ENCODE measurements around the gene ZNF277.

DNA sequence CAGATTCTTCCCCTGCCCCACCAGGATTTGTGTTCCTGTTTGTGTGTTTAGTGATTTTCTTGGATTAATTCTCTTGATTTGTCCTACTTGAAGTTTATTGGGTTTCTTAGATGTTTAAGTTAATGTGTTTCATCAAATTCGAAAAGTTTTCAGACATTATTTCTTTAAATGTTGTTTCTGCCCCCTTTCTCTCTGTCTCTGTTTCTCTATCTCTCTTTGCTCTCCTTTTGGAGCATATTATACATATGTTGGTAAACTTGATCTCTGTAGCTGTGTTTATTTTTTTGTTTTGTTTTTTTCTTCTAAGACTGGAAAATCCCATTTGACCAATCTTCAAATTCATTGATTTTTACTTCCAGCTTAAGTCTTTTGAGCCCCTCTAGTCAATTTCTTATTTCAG lies 115.6 kb downstream of the ZNF277 start:
- TF ChIP-seq, protein P1, sequence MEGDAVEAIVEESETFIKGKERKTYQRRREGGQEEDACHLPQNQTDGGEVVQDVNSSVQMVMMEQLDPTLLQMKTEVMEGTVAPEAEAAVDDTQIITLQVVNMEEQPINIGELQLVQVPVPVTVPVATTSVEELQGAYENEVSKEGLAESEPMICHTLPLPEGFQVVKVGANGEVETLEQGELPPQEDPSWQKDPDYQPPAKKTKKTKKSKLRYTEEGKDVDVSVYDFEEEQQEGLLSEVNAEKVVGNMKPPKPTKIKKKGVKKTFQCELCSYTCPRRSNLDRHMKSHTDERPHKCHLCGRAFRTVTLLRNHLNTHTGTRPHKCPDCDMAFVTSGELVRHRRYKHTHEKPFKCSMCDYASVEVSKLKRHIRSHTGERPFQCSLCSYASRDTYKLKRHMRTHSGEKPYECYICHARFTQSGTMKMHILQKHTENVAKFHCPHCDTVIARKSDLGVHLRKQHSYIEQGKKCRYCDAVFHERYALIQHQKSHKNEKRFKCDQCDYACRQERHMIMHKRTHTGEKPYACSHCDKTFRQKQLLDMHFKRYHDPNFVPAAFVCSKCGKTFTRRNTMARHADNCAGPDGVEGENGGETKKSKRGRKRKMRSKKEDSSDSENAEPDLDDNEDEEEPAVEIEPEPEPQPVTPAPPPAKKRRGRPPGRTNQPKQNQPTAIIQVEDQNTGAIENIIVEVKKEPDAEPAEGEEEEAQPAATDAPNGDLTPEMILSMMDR (IDR thresholded peaks at IDR 0.05) = no peak
- no peak for TF ChIP-seq POLR2A (IDR thresholded peaks at IDR 0.05)
